SK-N-SH (cell line): Measurements from ENCODE around the gene FAM184A. TPM values are rescaled to one million over a fixed set of nuclear protein-coding genes. Genes with fewer than 3 reads are reported as not detected.

ENCODE experiments used
- CTCF ChIA-PET: fragments of 300-600, 350-600 bp; formaldehyde crosslinking; extraction: SDS; loops from one replicate; lab custom pipeline; 2021; lab: Yijun Ruan, JAX
- POLR2A ChIA-PET: fragments of 350-600 bp; sonication (Branson Sonifier 250); formaldehyde crosslinking; extraction: SDS; loops from one replicate; lab custom pipeline; 2020; ENCODE audit warnings: antibody characterized with exemption, inconsistent platforms; lab: Yijun Ruan, JAX
- DNase-seq: peaks from one replicate; pipeline ENCODE4 v3.0.0; 2012
- H2AFZ ChIP-seq: fragments of 200-600 bp; sonication (generic); 2 replicates; pipeline ENCODE4 v1.8.1; 2016; ENCODE audit warnings: antibody characterized with exemption, mild to moderate bottlenecking, low read depth
- H3F3A ChIP-seq: fragments of 200-600 bp; sonication (generic); replicated peaks from 2 replicates; pipeline ENCODE3; 2016; ENCODE audit warnings: antibody characterized with exemption, mild to moderate bottlenecking; ENCODE audit not compliant: insufficient read depth
- H3K27ac ChIP-seq, 2 experiments: fragments of 200-500 bp in 1 of 2; fragments of 200-600 bp in 1 of 2; sonication (Bioruptor generic) in 1 of 2; sonication (generic), shearing (Covaris generic) in 1 of 2; 2 replicates each; pipeline versions ENCODE4 v1.5.1 to v1.6.1; 2014 to 2016; ENCODE audit warnings: low read depth in 2 of 2, inconsistent platforms in 1 of 2, low read length in 1 of 2, mild to moderate bottlenecking in 1 of 2, mixed read lengths in 1 of 2
- H3K27me3 ChIP-seq: fragments of 200-600 bp; sonication (generic), shearing (Covaris generic); 2 replicates; pipeline ENCODE4 v1.6.1; 2016; ENCODE audit warnings: mixed run types; ENCODE audit not compliant: insufficient read depth
- H3K36me3 ChIP-seq, 2 experiments: fragments of 200-500 bp in 1 of 2; fragments of 200-600 bp in 1 of 2; sonication (Bioruptor generic) in 1 of 2; sonication (generic) in 1 of 2; replicated peaks in 1 of 2; 2 replicates each; pipeline versions ENCODE3 to v1.5.1; 2014 to 2016; ENCODE audit warnings: low read length in 1 of 2, mild to moderate bottlenecking in 1 of 2; ENCODE audit not compliant: insufficient read depth in 2 of 2, control insufficient read depth in 1 of 2
- H3K4me1 ChIP-seq, 2 experiments: fragments of 200-500 bp in 1 of 2; fragments of 200-600 bp in 1 of 2; sonication (Bioruptor generic) in 1 of 2; sonication (generic), shearing (Covaris generic) in 1 of 2; 2 replicates each; pipeline versions ENCODE4 v1.5.1 to v1.6.1; 2014 to 2016; ENCODE audit warnings: low read depth in 1 of 2, low read length in 1 of 2, mixed run types in 1 of 2; ENCODE audit not compliant: insufficient read depth in 2 of 2, control insufficient read depth in 1 of 2
- H3K4me2 ChIP-seq: fragments of 200-600 bp; sonication (generic), shearing (Covaris generic); 2 replicates; pipeline ENCODE4 v1.6.1; 2017; ENCODE audit warnings: mixed run types
- H3K4me3 ChIP-seq, 2 experiments: fragments of 200-500 bp in 1 of 2; fragments of 200-600 bp in 1 of 2; sonication (Bioruptor generic) in 1 of 2; sonication (generic), shearing (Covaris generic) in 1 of 2; 2 replicates each; pipeline versions ENCODE4 v1.5.1 to v1.8.1; 2014 to 2016; ENCODE audit warnings: low read depth in 2 of 2, inconsistent platforms in 1 of 2, low read length in 1 of 2, mild to moderate bottlenecking in 1 of 2, mixed read lengths in 1 of 2, moderate library complexity in 1 of 2
- H3K79me2 ChIP-seq: fragments of 200-600 bp; sonication (generic); 2 replicates; pipeline ENCODE4 v1.8.1; 2017; ENCODE audit warnings: mild to moderate bottlenecking; ENCODE audit not compliant: insufficient read depth
- H3K9ac ChIP-seq: fragments of 200-600 bp; sonication (generic); 2 replicates; pipeline ENCODE4 v1.6.1; 2017; ENCODE audit warnings: mixed run types
- H3K9me2 ChIP-seq: fragments of 200-600 bp; sonication (generic); 2 replicates; pipeline ENCODE4 v1.6.1; 2017; ENCODE audit warnings: mixed run types
- H3K9me3 ChIP-seq: fragments of 200-600 bp; sonication (generic); 2 replicates; pipeline ENCODE4 v1.6.1; 2017; ENCODE audit warnings: mixed run types, mild to moderate bottlenecking, moderate library complexity
- H4K20me1 ChIP-seq: fragments of 200-600 bp; sonication (generic); 2 replicates; pipeline ENCODE4 v1.6.1; 2017; ENCODE audit warnings: mild to moderate bottlenecking, mixed run types; ENCODE audit not compliant: insufficient read depth
- ELF1 ChIP-seq: IDR thresholded peaks from 2 replicates; pipeline ENCODE4 v1.4.0; 2012
- FOSL2 ChIP-seq: IDR thresholded peaks from 2 replicates; pipeline ENCODE4 v1.4.0; 2012; ENCODE audit warnings: low read depth, mild to moderate bottlenecking, moderate library complexity, borderline replicate concordance
- FOXJ3 ChIP-seq: sonication (generic); formaldehyde crosslinking; IDR thresholded peaks from 2 replicates; pipeline ENCODE4 v1.5.1; 2020; ENCODE audit warnings: mild to moderate bottlenecking, missing genetic modification reagents
- FOXM1 ChIP-seq: IDR thresholded peaks from 2 replicates; pipeline ENCODE4 v1.4.0; 2012; ENCODE audit warnings: low read depth, mild to moderate bottlenecking
- GABPA ChIP-seq: IDR thresholded peaks from 2 replicates; pipeline ENCODE4 v1.4.0; 2012; ENCODE audit warnings: low read depth, mild to moderate bottlenecking
- NFIC ChIP-seq: IDR thresholded peaks from 2 replicates; pipeline ENCODE4 v1.4.0; 2012; ENCODE audit warnings: borderline replicate concordance
- PBX3 ChIP-seq: IDR thresholded peaks from 2 replicates; pipeline ENCODE4; 2012
- POLR2AphosphoS5 ChIP-seq: IDR thresholded peaks from 2 replicates; pipeline ENCODE4 v1.6.1; 2012; ENCODE audit warnings: low read depth, low read length
- RAD21 ChIP-seq: IDR thresholded peaks from 2 replicates; pipeline ENCODE4 v1.6.1; 2012; ENCODE audit warnings: mild to moderate bottlenecking, low read length
- REST ChIP-seq: IDR thresholded peaks from 2 replicates; pipeline ENCODE4 v1.6.1; 2012; ENCODE audit warnings: mild to moderate bottlenecking, low read depth, low read length, moderate library complexity
- RFX5 ChIP-seq: IDR thresholded peaks from 2 replicates; pipeline ENCODE4 v1.6.1; 2012; ENCODE audit warnings: mild to moderate bottlenecking, improper control_type of control experiment, low read length
- SIN3A ChIP-seq: IDR thresholded peaks from 2 replicates; pipeline ENCODE4 v1.6.1; 2012; ENCODE audit warnings: low read depth, mild to moderate bottlenecking, low read length, moderate library complexity, borderline replicate concordance
- TAF1 ChIP-seq: IDR thresholded peaks from 2 replicates; pipeline ENCODE4 v1.6.1; 2012; ENCODE audit warnings: low read depth, mild to moderate bottlenecking, low read length, moderate library complexity, borderline replicate concordance
- TEAD4 ChIP-seq: IDR thresholded peaks from 2 replicates; pipeline ENCODE4 v1.4.0; 2012; ENCODE audit warnings: mild to moderate bottlenecking, borderline replicate concordance; ENCODE audit not compliant: insufficient read depth
- USF1 ChIP-seq: IDR thresholded peaks from 2 replicates; pipeline ENCODE4 v1.4.0; 2012; ENCODE audit warnings: low read depth, borderline replicate concordance
- YY1 ChIP-seq: IDR thresholded peaks from 2 replicates; pipeline ENCODE4 v1.4.0; 2012; ENCODE audit warnings: low read depth, mild to moderate bottlenecking
- WGBS: methylation state at CpG from one replicate; pipeline ENCODE4 v1.1.6; 2017; ENCODE audit warnings: low lambda C conversion rate; 5-methylcytosine and 5-hydroxymethylcytosine counted together
- polyA plus RNA-seq, 3 experiments: library from polyadenylated mRNA; depleted of rRNA; stranded (reverse); fragments of >200 nt; gene quantifications; 2 replicates each; pipeline ENCODE4 v1.2.3, GENCODE V29; 2012

Gene FAM184A
- polyA plus RNA-seq, 1 of the 3 experiments (the other 2 are of a cell fraction) = 0.38 TPM

GRCh38 chr6:118932421-118932820 lies 146.0 kb downstream of the FAM184A start:
- ChIA-PET POLR2A (no interaction called here), CTCF (no interaction called here)
- H3K79me2 ChIP-seq = no peaks in the 10 kb centered on the region; the same call in none of the 2 replicates
- no peaks in the 10 kb centered on the region for H4K20me1 ChIP-seq
- no peak overlapping the region for H2AFZ ChIP-seq
- no peak for TF ChIP-seq TEAD4
- no peak for TF ChIP-seq USF1
- TF ChIP-seq REST = no peak
- H3K36me3 ChIP-seq = peaks cover 9 to 21% of the 10 kb centered on the region in 2 experiments
- H3F3A ChIP-seq = peaks cover 11% of the 10 kb centered on the region
- H3K9me2 ChIP-seq = no peaks in the 10 kb centered on the region
- WGBS = 92% methylated on average over 2 of the region's 2 CpGs
- no peak overlapping the region for H3K9ac ChIP-seq
- DNase-seq = no peak
- no peak overlapping the region for H3K27ac ChIP-seq
- no peak overlapping the region for H3K4me2 ChIP-seq
- peaks cover 0 to 3% of the 10 kb centered on the region in 2 experiments; a peak in 1 of 4 replicates for H3K4me1 ChIP-seq
- no peaks in the 10 kb centered on the region for H3K27me3 ChIP-seq
- no peaks in the 10 kb centered on the region for H3K9me3 ChIP-seq
- no peak overlapping the region for H3K4me3 ChIP-seq

- no peak overlapping the region for H3K27ac ChIP-seq
- H3K9me2 ChIP-seq = no peaks in the 10 kb centered on the region
- TF ChIP-seq FOXJ3 (CRISPR knock-in tag) (no peak), SIN3A (no peak), GABPA (no peak), FOXM1 (no peak), RFX5 (no peak), NFIC (no peak), PBX3 (no peak), FOSL2 (no peak), USF1 (no peak), POLR2AphosphoS5 (no peak), ELF1 (no peak), RAD21 (no peak), YY1 (no peak), TAF1 (no peak)
- TF ChIP-seq, all 33 proteins: peak for 0
- Histone ChIP-seq H3F3A (peaks cover 11% of the 10 kb centered on the region), H4K20me1 (no peaks in the 10 kb centered on the region), H3K9ac (no peak overlapping the region), H3K36me3 (peaks cover 11 to 22% of the 10 kb centered on the region in 2 experiments), H3K79me2 (no peaks in the 10 kb centered on the region; the same call in none of the 2 replicates), H3K27me3 (no peaks in the 10 kb centered on the region), H2AFZ (no peak overlapping the region), H3K4me1 (peaks cover 0 to 3% of the 10 kb centered on the region in 2 experiments; a peak in 1 of 4 replicates), H3K4me3 (no peak overlapping the region), H3K4me2 (no peak overlapping the region), H3K9me3 (no peaks in the 10 kb centered on the region)
- DNase-seq = no peak
- ChIA-PET POLR2A (no interaction called here), CTCF (no interaction called here)
- WGBS = 89% methylated on average over 5 of the region's 5 CpGs
These were observed 147.0 kb downstream of the FAM184A start for GRCh38 chr6:118931436-118931835.
